Measurements from ENCODE around the gene CCDC3.

DNA sequence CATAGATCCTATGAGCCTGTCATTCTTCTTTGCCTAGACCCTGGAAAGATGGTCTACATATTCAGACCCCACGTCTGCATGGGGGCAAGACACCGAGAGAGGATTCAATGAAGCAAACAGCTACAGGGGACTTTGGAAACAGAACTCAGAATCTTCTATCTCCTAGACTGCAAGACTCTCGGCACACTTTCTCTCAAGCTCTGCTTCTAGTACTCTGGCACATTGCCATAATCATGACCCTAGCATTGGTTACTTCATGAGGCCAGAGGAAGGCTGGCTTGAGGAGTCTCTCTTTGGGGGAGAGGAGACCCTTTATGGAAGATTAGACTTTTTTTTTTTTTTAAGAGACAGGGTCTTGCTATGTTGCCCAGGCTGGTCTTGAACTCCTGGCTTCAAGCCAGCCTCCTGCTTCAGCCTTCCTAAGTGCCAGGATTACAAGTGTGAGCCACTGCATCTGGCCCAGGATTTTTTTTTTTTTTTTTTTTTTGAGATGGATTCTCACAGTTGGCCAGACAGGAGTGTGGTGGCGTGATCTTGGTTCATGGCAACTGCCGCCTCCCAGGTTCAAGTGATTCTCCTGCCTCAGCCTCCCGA is 20.7 kb downstream of the CCDC3 start:
- TF ChIP-seq LEF1 (IDR thresholded peaks at IDR 0.05; ENCODE audit: borderline replicate concordance): no peak
- TF ChIP-seq SUZ12 (IDR thresholded peaks at IDR 0.05): no peak
- TF ChIP-seq FOXM1 (IDR thresholded peaks at IDR 0.05; ENCODE audit: borderline replicate concordance): no peak
- TF ChIP-seq SP1 (IDR thresholded peaks at IDR 0.05): no peak
- no peak for TF ChIP-seq BHLHE40 (IDR thresholded peaks at IDR 0.05; ENCODE audit: borderline replicate concordance)
- TF ChIP-seq FOXA1 (IDR thresholded peaks at IDR 0.05): no peak
- TF ChIP-seq L3MBTL2 (conservative IDR thresholded peaks at IDR 0.05): no peak
- no peak for TF ChIP-seq ELF4 (IDR thresholded peaks at IDR 0.05)
- no peak for TF ChIP-seq ZNF384 (IDR thresholded peaks at IDR 0.05)
- no peak for TF ChIP-seq CTBP1 (IDR thresholded peaks at IDR 0.05; ENCODE audit: borderline replicate concordance)
- no peak for TF ChIP-seq ARNT (IDR thresholded peaks at IDR 0.05)

Measured in HEK293T (cell line).